Bone marrow (tissue), 2 donors: ENCODE results near the gene CLIC3.
"Not testable (repeated sequence)": the region's sequence is repeated elsewhere in the genome, so short reads cannot be mapped to it uniquely, and the experiment has no call there.

Experiments
- DNase-seq, 2 donors: peaks; one replicate each; lab custom pipeline; 2025; lab: John Stamatoyannopoulos, UW

Gene CLIC3, protein sequence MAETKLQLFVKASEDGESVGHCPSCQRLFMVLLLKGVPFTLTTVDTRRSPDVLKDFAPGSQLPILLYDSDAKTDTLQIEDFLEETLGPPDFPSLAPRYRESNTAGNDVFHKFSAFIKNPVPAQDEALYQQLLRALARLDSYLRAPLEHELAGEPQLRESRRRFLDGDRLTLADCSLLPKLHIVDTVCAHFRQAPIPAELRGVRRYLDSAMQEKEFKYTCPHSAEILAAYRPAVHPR

DNA sequence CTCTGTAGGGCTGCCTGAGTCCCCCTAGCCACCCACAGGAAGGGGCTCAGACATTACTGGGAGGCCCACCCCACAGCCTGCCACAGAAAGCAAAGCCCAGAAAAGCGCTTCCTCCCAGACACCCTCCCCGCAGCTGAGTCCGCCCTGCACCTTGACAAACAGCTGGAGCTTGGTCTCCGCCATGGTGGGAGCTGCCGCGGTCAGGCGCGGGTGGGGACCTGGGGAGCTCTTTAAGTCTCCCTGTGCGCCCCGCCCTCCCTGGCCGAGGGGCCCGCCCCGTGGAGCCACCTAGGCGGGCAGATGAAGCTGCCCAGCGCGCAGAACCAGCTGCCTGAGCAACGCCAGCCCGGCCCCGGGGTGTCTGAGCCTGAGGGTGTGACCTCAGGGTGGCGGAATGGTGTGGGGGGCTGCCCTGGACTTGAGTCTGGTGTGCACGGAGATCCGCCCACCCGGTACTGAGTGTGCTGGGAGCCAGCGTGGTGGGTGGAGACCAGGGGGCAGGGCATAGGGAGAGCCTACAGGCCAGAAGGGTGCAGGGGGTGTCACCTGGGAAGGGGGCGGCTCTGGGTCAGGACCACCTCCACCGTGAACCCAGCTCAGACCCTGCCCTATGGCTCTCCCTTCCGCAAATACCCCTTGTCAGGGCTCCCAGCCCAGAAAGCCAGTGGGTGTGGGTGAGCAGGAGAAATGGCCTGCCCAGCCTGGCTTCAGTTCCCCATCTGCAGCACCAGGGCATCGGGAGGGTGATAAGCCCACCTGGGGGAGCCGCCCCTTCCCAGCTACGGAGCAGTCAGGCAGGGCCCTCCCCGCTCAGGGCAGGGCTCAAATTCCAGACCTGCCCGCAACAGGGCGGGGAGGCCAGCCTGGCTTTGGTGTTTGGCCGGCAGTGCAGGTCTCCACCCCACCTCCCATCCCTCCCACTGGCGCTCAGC, at the start of gene CLIC3:
CLIC3 (minus strand) TSS at position 208 of the 932 bp plus-strand sequence; CDS start at position 183, 25 bp downstream.
- peak in 1 of 2 donors; percentile 43 for DNase-seq

DNA sequence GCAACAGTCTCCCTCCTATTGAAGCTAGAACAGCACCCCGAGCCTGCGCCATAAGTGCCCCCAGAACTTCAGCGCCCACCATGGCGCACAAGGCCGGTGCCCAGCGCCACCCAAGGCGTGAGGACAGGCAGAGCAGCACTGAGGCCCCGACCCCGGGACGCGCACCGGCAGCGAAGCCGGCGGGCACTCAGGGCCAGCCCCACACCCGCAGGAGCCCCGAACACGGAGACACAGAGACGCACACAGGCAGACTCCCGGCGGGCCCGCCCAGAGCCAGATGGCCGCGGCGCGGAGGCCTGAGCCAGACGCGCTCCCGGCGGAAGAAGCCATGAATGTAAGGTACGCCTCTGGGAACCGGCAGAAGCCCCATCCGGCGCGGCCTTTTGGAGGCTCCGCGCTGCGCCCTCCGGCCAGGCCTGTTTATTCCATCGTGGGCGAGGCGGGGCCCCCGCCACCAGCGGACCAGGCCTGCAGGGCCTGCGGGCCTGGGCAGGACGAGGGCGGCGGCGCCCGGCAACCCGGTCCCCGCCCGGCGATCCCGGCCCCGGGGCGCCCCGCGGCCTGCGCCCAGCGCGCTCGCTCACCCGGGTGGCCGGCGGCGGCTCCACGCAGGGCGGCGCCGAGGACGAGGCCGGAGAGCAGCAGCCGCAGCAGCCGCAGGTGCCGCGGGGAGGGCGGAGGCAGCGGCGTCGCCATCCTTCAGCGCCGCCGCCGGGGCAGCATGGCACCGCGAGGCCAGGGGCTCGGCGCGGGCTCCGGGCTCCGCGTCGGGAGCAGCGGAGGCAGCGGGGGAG, 49.1 kb upstream of the CLIC3 start:
- DNase-seq = no peak

GRCh38 chr9:137044502-137045177, 48.3 kb upstream of the CLIC3 start:
- no peak for DNase-seq

DNA sequence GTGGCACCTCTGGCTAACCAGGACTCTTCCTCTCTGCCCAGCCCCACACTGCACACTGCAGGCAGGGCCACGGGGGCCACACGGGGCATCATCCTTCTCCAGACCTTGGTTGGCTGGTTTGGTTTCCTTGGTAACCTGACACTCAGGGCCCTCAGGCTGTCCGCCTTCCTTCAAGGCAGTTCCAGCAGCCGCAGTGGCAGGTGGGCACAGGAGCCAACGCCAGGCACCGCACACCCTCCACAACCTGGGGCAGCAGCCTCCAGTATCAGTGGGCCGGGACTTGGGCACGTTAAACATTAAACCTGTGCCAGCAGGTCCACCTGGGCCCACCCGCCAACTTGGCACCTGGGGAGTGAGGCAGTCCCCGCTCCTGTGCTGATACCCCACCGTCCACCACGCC, 47.7 kb upstream of the CLIC3 start:
- DNase-seq = no peak

GRCh38 chr9:137042751-137043727, 46.7 kb upstream of the CLIC3 start:
- no peak for DNase-seq

- no peak for DNase-seq
These were observed 44.8 kb upstream of the CLIC3 start for GRCh38 chr9:137041124-137041523.

GRCh38 chr9:137040568-137040967, 44.2 kb upstream of the CLIC3 start:
- DNase-seq = no peak

DNA sequence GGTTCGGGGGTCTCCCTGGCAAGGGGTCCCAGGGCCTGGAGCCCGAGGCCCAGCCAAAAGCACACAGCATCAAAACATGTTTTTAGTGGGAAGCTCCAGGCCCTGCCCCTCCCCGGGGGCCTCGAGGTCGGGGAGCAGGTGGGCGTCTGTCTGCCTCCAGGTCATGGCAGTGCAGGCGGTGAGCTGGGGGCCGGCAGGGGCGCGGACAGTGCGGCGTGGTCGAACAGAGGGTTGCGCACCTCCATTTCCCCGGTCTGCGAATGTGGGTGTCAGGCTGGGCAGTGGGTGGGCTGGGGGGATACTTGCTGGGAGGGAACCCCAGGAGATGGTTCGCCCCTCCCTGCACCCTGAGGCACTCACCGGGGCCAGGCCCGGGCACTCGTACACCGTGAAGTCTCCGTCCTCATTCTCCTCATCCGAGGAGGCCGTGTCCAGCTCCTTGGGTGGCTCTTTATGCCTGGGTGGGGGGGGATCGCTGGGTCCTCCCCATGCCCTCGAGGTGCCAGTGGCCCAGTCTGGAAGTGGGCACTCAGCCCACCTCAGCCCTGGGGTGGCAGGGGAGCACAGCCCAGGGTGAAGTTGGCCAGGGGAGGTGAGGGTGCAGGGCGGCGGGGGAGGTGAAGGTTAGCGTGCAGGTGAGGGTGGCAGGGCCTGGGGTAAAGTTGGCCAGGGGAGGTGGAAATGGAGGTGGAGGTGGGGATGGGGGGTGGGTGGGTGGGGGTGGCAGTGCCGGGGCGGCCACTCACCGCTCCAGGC, 43.4 kb upstream of the CLIC3 start:
- no peak for DNase-seq

DNA sequence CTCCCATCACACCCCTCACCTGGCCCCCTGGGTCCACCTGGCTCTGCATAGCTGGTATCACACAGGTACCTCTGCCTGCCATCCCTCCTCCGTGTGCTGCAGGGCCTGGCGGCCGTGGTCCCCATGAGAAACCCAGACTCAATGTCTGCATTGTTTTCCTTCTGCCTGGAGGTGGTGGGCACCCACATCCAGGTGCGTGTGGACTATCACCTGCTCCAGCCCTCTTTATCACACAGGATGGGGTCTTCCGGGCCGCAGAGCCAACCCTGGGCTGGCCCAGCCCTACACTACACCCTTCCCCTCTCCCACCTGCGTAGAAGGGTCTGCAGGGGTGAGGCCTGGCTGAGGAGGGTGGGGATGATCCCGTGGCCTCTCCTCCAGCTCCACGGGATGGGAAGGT, 42.5 kb upstream of the CLIC3 start:
- DNase-seq = no peak

GRCh38 chr9:137037483-137037882, 41.1 kb upstream of the CLIC3 start:
- DNase-seq = no peak

GRCh38 chr9:137037035-137037434, 40.7 kb upstream of the CLIC3 start:
- no peak for DNase-seq

GRCh38 chr9:137035937-137036336, 39.6 kb upstream of the CLIC3 start:
- DNase-seq = no peak

- no peak for DNase-seq
These were observed 39.1 kb upstream of the CLIC3 start for GRCh38 chr9:137035507-137035834.

DNA sequence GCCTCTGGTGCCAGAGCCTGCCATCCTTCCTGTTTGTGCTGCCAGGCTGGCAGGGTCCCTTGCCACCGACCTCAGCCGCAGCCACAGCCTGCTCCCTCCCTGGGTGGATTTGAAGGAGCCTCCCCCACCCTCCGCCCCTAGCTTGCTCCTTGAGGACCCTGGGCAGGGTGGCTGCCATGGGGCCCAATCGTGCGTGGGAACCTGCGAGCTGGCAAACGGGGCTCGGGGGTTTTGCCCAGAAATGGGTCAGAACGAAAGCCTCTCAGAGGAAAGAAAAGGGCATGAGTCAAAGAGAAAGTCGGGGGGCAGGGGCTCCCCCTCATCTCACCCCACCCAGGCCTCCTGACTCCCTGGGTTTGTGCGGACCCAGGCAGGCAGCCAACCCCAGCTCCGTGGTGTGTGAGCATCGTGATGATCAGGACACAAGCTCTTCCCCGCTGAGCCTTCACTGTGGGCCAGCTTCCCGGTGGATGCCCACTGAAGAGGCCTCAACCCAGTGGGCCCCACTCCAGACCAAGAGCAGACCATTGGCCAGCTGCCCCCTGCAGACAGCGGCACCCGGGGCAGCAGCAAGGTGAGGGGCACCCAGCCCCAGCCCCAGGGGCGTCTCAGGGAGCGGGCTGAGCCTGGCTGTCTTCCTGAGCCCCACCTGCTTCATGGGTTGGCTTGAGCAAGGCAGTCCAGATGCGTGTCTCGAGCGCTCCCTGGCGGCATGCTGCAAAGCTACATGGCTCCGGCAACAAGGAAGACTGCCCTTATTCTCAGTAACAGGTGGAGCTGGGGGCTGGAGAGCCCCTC, 38.5 kb upstream of the CLIC3 start:
- DNase-seq = peak; percentile 55 to 79

GRCh38 chr9:137034039-137034708, 37.8 kb upstream of the CLIC3 start:
- peak; percentile 59 to 69 for DNase-seq

GRCh38 chr9:137033481-137033880, 37.1 kb upstream of the CLIC3 start:
- DNase-seq = not testable (repeated sequence)

- DNase-seq = peak in 1 of 2 donors; percentile 64
These were observed 36.5 kb upstream of the CLIC3 start for GRCh38 chr9:137032858-137033257.

DNA sequence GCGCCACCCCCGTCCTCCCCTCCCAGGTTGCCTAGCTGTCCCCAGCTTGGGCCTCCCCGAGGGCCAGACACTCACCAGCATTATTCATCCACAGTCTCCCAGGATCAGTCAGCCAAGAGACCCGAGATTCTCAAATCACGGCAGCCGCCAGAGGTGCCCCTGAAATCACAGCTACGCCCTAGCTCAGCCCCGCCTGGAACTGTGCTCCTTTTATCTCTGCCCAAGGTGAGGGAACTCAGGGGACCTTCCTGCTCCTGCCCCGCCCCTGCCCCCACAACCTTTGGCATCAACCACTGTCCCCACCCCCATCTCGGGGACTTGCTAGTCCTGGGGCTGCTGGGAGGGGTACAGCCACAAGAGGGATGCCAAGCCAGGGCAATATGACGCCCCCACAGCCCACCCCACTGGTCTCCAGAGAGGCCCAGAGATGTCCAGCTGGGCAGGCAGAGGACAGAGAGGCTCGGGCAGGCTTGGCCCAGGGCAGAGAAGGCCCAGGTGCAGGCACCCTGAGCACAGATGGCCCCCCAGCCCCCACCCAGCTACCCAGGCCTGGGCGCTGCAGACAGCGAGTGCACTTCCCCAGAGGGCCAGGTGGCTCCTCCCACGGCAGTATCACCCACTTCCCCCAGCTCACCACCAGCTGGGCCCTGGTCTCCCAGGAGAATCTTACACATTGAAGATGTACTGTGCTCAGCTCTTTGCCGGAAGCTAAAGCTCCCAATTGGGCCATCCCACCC, 35.7 kb upstream of the CLIC3 start, which contains the start of gene FUT7:
FUT7 (minus strand) TSS at position 185 of the 737 bp plus-strand sequence; CDS start at position 88, 97 bp downstream.
- DNase-seq = peak in 1 of 2 donors; percentile 21
